Stimulated activated effector memory CD8-positive, alpha-beta T cell treated with anti-CD3 and anti-CD28 coated beads, Interleukin-12 subunit alpha, Interleukin-12 subunit beta, amount 100 ng/mL, for 72 hours (primary cell): ENCODE measurements around the gene ZBTB46.
A peak's percentile ranks its signal among the peaks of the same experiment; 100 is the strongest.

Experiments
- ATAC-seq: fragments of 150-1000 bp; cut with Tn5 transposase; 2 replicates; pipeline ENCODE4 v1.10.0; 2021
- DNase-seq, 2 donors: peaks; one replicate each; pipeline ENCODE4 v3.0.0; 2021 to 2022; ENCODE audit warnings: low spot score in 2 of 2
- H3K27ac Mint-ChIP-seq: one replicate; pipeline ENCODE4 v1.8.0; 2022; ENCODE audit warnings: mild to moderate bottlenecking, mixed read lengths
- H3K36me3 Mint-ChIP-seq: one replicate; pipeline ENCODE4 v1.8.0; 2022; ENCODE audit warnings: mild to moderate bottlenecking, mixed read lengths
- H3K4me1 Mint-ChIP-seq: one replicate; pipeline ENCODE4 v1.8.0; 2022; ENCODE audit warnings: mixed read lengths
- H3K4me3 Mint-ChIP-seq: one replicate; pipeline ENCODE4 v1.8.0; 2022; ENCODE audit warnings: mild to moderate bottlenecking, mixed read lengths
- H3K9me3 Mint-ChIP-seq: one replicate; pipeline ENCODE4 v1.8.0; 2022; ENCODE audit warnings: mixed read lengths

The ZBTB46 gene

DNA sequence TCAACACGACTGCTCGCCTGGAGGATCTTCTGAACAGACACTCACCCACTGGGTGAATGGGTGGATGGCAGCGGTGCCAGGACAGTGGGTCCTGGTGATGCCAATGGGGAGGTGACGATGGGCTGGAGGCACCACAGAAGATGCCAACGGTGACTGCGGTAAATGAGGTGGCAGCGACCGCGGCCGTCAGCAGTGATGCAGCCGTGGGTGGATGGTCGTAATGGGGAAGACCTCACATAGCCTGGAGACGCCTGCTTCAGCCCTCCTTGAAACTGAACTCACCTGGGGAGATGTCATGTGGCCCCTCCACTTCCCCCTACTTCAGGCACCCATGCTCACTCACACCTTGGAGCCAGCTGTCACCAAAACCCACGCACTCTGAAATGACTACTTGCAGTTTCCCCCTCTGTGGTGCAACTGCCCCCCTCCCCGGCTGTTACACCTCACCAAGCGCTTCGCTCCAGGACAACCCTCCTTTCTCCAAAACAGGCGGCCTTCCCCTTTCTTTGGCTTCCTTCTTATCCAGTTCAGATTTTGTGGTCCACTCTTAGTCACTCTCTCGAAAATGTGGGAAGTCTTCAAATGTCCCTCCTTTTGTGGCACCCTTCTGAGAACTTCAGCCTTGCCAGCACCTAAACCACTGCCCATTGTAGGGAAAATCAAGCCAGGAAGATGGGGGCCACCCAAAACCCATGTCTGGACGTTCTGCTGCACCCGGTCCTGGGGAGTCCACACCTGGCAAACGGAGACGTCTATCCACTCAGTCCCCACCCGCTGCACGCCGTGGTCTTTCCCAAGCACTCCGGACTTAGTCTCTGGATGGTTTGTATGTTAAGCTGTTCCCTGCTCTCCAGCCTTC, 19.9 kb upstream of the ZBTB46 start:
- Mint-ChIP-seq H3K27ac (peak overlapping the region; percentile 51), H3K4me1 (peaks cover 21% of the 10 kb centered on the region), H3K36me3 (no peaks in the 10 kb centered on the region), H3K9me3 (no peaks in the 10 kb centered on the region), H3K4me3 (no peak overlapping the region)
- ATAC-seq (peak; percentile 92), DNase-seq (peak in 1 of 2 donors; percentile 80)

DNA sequence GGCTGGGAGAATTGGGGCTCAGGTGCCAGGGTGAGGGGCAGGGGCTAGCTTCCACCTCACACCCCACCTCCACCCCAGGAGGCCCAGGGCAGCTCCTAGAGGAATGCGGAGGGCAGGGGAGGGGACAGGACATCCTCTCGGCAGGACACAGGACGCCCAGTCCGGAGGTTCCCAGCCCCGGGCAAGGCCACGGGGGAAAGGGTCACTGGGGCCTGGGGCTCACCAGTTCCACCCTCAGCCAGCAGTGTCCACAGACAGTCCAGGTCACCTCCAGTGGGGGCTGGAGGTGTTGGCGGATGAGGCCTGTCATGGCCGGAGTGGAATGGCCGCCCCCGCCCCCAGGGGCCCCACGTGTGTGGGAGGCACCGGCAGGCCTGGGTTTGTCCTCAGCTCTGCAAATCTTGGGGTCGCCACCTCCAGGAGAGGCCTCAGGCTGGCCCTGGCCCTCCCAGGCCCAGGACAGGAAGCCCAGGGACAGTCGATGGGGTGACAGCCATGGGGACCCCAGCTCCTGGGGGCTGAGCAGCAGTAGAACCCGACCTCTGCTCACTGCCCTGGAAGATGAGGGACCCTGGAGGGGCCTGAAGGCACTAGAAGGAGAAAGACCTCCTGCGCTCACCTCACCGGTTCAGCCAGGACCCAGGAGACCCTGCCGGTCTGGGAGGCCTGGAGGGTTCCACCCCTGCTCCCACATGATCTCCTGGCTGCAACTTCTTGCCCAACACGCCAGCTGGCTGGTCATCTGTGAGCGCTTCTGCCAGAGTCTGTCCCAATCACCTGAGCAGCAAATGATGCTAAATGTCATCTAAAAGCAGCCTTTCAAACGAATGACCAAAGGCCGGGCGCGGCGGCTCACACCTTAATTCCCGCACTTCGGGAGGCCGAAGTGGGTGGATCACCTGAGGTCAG, 17.2 kb upstream of the ZBTB46 start:
- Mint-ChIP-seq H3K4me3 (no peak overlapping the region), H3K27ac (no peak overlapping the region), H3K36me3 (no peaks in the 10 kb centered on the region), H3K9me3 (no peaks in the 10 kb centered on the region), H3K4me1 (peaks cover 21% of the 10 kb centered on the region)
- no peak for DNase-seq
- ATAC-seq, result no peak

DNA sequence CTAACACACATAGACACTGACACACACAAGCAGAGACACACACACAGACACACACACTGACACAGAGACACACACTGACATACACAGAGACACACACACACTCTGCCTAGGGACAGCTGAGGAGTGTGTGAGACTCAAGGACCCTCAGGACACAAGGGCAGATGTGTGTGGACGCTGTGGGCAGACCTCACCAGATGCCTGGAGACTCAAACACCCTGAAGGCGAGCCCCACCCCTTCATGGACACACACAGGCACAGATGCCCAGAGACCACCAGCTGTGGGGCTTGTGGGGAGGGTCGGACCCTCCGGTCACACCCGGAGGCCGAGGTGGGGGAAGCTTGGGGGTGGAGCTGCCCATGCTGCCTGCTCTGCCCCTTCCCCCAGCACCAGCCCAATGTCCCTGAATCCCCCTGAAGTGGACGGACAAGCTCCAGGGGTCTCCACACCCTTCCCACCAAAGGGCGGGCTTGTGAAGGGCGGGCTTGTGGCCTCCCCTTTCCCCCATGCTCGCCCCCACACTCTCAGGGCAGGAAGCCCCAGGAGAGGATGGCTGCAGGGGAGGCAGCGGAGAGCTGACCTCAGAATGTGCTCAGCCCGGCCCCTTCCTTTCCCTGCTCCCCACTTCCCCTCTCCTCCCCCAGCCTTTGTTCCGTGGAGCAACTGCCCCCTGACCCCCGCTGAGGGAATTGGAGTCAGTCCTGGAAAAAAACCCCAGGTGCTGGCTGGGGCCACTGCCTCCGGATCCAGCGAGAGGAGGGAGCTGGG, 16.4 kb upstream of the ZBTB46 start:
- Mint-ChIP-seq H3K4me3 (no peak overlapping the region), H3K9me3 (no peaks in the 10 kb centered on the region), H3K27ac (no peak overlapping the region), H3K36me3 (no peaks in the 10 kb centered on the region), H3K4me1 (peaks cover 19% of the 10 kb centered on the region)
- no peak for DNase-seq
- no peak for ATAC-seq

DNA sequence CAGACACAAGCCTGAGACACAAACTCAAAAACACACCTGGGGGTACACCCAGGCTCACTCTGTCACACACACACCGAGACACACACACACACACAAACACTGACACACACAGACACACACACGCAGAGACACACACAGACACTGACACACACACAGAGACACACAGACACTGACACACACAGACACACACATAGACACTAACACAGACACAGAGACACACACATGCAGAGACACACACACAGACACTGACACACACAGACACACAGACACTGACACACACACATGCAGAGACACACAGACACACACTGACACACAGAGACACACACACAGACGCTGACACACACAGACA, 15.8 kb upstream of the ZBTB46 start:
- Mint-ChIP-seq H3K4me3 (no peak overlapping the region), H3K4me1 (peaks cover 15% of the 10 kb centered on the region), H3K36me3 (no peaks in the 10 kb centered on the region), H3K9me3 (no peaks in the 10 kb centered on the region), H3K27ac (no peak overlapping the region)
- DNase-seq, result no peak
- no peak for ATAC-seq

DNA sequence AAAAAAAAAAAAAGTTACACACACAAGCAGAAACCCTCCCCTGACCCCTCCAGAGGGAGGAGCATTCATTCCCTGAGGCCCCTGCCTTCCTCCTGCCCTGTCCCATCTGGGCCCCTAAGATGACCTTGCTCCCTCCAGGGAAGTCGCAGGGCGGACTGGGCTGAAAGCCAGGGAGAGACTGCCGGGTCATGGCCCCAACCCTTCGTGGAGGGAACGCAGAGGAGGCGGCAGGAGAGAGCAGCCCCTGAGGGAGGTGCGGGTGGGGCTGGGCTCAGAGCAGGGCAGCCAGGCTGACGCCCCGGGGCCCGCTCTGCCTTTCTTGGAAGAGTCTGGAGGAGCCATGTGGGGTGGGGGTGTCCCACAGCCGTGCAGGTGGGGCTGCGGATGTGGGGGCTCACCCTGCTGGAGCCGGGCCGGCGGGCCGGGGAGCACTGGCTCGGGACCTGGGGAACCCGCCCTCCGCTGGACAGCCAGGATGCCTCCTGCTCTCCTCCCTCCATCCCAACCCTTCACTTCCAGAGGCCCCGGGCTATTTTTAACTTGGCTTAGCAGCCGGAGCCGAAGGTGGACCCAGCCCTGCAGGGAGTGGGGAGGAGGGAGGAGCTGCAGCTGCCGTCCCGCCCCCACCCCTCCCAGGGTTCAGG, 15.2 kb upstream of the ZBTB46 start:
- Mint-ChIP-seq H3K36me3 (no peaks in the 10 kb centered on the region), H3K9me3 (no peaks in the 10 kb centered on the region), H3K4me1 (peaks cover 11% of the 10 kb centered on the region), H3K4me3 (no peak overlapping the region), H3K27ac (no peak overlapping the region)
- DNase-seq (no peak), ATAC-seq (no peak)

DNA sequence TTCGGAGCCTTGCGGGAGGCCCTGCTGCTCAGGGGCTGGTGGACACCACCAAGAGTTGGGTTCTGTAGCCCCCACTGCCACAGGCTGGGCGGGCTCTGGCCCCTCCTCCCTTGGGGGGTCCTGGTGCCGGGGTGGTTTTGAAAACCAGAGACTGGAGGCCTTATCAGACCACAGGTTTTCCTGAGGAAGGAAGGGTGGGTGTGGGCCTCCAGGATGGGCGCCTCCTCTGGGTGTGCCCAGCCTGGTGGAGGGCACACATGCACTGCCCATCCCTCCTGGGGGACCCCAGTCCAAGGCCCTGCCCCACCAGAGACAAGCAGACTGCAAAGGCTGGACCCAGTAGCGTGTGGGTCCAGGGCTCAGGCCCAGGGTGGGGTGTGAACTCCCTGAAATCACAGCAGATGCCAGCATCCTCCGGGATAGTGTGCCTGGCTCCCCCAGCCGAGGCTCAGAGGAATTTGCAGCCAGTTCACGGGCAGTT, 13.5 kb upstream of the ZBTB46 start:
- ATAC-seq, result no peak
- no peak overlapping the region for H3K4me3 Mint-ChIP-seq
- no peaks in the 10 kb centered on the region for H3K9me3 Mint-ChIP-seq
- H3K27ac Mint-ChIP-seq, result no peak overlapping the region
- no peak for DNase-seq
- no peaks in the 10 kb centered on the region for H3K4me1 Mint-ChIP-seq
- no peaks in the 10 kb centered on the region for H3K36me3 Mint-ChIP-seq

DNA sequence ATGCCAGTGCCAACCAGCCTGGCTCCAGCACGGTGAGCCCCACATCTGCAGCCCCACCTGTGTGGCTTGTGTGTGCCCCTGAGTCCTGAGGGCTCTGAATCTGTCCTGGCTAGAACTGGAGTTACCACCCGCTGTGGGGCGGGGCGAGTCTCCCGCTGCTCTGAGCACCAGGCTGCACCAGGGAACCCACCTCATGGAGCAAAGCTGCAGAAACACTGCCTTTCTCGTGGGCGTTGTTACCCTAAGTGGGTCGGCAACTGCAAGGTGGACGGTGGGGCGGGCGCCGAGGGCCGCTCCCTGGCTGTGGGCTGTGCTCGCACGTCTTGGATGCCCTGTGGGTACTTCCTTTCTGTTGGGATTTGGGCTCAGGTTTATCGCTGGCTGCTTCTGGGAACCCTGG, 12.7 kb upstream of the ZBTB46 start:
- Mint-ChIP-seq H3K36me3 (no peaks in the 10 kb centered on the region), H3K9me3 (no peaks in the 10 kb centered on the region), H3K4me3 (no peak overlapping the region), H3K4me1 (no peaks in the 10 kb centered on the region), H3K27ac (no peak overlapping the region)
- no peak for ATAC-seq
- DNase-seq, result no peak

DNA sequence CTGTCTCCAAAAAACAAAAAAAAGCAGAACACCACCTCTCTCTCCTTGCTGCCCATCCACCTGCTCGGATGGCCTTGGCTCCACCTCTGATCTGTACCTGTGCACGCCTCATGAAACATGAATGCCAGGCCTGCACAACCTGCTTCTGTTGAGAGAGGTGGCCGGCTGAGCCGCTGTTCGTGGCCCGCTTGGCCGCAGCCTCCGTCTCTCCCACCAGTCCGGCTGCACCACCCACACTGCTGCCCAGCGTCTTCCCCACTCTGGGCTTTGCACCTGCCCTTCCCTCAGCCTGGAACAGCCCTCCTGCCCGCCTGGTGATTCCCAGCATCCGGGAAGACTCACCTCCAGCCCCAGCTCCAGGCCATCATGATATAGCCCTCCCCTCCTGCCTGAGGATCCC, 12.2 kb upstream of the ZBTB46 start:
- Mint-ChIP-seq H3K4me1 (no peaks in the 10 kb centered on the region), H3K9me3 (no peaks in the 10 kb centered on the region), H3K36me3 (no peaks in the 10 kb centered on the region), H3K4me3 (no peak overlapping the region), H3K27ac (no peak overlapping the region)
- DNase-seq, result no peak
- ATAC-seq, result no peak

DNA sequence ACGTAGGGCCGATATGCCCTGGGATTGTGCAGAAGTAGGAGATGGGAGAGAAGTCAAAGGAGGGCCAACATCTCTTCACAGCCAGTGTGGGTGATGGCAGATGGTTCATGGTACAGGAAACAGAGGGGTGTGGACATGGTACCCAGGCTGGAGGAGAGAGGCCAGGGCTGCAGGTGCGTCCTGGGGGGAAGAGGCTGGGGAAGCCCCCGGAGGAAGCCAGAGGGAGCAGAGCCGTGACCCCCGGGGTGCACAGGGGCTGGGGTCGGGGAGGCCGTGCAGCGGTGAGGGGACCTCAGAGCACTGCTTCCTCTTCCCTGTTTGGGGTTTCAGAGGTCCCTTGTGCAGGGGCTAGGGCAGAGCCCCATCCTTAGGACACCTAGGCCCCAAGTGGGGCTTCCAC, 11.2 kb upstream of the ZBTB46 start:
- no peaks in the 10 kb centered on the region for H3K4me1 Mint-ChIP-seq
- no peaks in the 10 kb centered on the region for H3K9me3 Mint-ChIP-seq
- no peak overlapping the region for H3K4me3 Mint-ChIP-seq
- ATAC-seq, result no peak
- no peaks in the 10 kb centered on the region for H3K36me3 Mint-ChIP-seq
- DNase-seq, result no peak
- no peak overlapping the region for H3K27ac Mint-ChIP-seq

DNA sequence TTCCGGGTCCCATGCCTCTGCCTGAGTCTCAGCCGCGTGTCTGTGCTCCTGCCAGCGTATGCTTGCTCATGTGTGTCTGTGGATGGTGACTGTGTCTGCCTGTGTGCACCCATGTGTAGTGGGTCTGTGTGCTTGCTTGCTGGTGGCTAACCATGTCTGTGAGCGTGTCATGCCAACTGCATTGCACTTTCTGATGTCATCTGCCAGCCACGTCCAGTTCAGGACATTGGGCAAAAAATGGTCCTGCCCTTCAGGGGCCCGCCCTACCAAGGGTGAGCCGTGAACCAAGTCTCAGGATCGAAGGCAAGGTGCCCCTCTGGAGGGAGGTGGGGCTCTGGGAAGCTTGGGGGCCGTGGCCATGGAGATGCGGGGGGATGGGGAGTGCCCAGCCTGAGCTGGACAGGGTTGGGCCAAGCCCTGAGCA, 9.4 kb upstream of the ZBTB46 start:
- DNase-seq (no peak), ATAC-seq (no peak)
- Mint-ChIP-seq H3K4me1 (no peaks in the 10 kb centered on the region), H3K27ac (no peak overlapping the region), H3K4me3 (no peak overlapping the region), H3K36me3 (no peaks in the 10 kb centered on the region), H3K9me3 (no peaks in the 10 kb centered on the region)

DNA sequence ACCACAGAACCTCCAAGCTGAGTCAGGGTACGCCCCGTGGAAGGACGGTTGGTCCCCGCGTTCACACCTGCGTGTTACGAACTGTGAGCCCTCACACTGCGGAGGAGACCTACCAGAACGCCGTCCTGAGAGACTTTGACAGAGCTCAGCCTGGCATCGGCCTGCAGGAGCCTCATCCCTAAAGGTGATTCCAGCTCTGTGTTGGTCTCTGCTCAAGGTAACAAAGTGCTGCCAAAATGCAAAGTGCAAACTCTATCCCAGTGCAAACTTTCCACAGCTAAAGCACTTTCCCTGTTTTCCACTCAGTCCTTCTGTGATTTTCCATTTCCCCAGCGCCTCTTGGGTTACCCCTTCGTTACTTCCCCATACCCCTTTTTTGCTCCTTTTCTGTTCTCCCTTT, 8.6 kb upstream of the ZBTB46 start:
- Mint-ChIP-seq H3K27ac (no peak overlapping the region), H3K9me3 (no peaks in the 10 kb centered on the region), H3K4me3 (no peak overlapping the region), H3K36me3 (no peaks in the 10 kb centered on the region), H3K4me1 (no peaks in the 10 kb centered on the region)
- DNase-seq (no peak), ATAC-seq (no peak)

DNA sequence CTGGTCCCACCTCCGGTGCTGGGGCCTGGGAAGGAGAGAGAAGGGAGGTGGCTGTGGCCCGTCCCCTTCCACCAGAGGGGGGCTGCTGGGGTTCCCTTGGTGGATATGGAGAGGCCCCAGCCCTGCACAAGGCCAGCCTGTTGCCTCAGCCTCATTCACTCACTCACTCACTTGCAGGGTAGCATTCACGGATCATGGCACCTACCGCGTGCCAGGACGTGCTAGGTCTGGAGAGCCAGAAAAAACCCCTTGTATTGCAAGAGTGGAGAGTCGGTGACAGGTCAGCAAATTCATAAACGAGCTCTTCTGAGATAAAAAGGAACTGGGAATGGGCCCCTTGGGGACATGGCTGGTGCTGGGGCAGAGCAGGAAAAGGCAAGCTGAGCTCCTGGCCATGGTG, 6.4 kb upstream of the ZBTB46 start:
- no peak overlapping the region for H3K27ac Mint-ChIP-seq
- H3K9me3 Mint-ChIP-seq, result no peaks in the 10 kb centered on the region
- H3K4me1 Mint-ChIP-seq, result no peaks in the 10 kb centered on the region
- H3K4me3 Mint-ChIP-seq, result no peak overlapping the region
- no peaks in the 10 kb centered on the region for H3K36me3 Mint-ChIP-seq
- DNase-seq (no peak), ATAC-seq (peak; percentile 4)

DNA sequence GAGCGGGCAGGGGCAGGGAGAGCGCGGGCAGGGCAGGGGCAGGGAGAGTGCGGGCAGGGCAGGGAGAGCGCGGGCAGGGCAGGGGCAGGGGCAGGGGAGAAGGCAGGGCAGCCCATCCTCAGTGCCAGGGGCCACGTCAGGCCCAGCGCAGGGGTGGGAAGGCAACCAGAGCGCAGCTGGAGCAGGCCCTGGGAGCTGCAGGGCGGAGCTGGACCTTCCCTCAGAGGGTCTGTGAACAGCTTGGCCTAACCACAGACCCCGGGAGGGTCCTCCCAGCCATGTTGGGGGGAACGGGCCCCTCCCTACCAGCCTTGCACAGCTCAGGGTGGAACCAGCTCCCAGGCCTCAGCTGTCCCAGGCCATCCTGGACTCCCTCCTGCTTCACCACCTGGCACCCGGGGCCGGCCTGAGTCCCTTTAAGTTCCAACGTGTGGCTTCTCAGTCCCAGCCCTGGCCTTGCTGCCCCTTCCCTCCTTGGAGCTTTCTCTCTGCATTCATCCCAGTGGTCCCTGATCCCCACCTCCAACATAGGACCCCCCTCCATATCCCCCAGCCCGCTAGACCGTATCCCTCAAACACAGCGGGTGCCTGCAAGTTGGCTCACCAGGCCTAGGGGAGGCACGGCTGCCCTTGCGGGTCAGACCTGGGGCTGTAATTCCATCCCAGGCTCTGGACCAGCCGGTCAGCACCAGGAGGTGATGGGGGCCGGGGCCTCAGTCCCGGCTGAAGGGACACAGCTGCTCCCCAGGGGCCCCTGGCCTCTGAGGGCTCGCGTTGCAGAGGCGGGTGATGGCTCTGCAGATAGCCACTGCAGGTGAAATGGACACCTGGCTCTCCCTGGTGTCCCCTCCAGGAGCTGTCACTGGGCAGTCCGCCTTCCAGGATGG, 5.6 kb upstream of the ZBTB46 start:
- no peak overlapping the region for H3K27ac Mint-ChIP-seq
- DNase-seq, result no peak
- ATAC-seq, result no peak
- no peaks in the 10 kb centered on the region for H3K9me3 Mint-ChIP-seq
- H3K36me3 Mint-ChIP-seq, result no peaks in the 10 kb centered on the region
- H3K4me3 Mint-ChIP-seq, result no peak overlapping the region
- H3K4me1 Mint-ChIP-seq, result no peaks in the 10 kb centered on the region
